GM10266 (cell line): Measurements from ENCODE around the gene DYNLT1.

Experiments
- DNase-seq: peaks from one replicate; pipeline ENCODE4 v3.0.0; 2012; ENCODE audit errors: extremely low spot score
- TF ChIP-seq, protein P1 (sequence below): IDR thresholded peaks from 2 replicates; pipeline ENCODE4 v1.5.1; 2012; ENCODE audit warnings: mild to moderate bottlenecking, low read depth; ENCODE audit not compliant: control insufficient read depth, insufficient read depth; ENCODE audit errors: missing control alignments

Gene DYNLT1

DNA sequence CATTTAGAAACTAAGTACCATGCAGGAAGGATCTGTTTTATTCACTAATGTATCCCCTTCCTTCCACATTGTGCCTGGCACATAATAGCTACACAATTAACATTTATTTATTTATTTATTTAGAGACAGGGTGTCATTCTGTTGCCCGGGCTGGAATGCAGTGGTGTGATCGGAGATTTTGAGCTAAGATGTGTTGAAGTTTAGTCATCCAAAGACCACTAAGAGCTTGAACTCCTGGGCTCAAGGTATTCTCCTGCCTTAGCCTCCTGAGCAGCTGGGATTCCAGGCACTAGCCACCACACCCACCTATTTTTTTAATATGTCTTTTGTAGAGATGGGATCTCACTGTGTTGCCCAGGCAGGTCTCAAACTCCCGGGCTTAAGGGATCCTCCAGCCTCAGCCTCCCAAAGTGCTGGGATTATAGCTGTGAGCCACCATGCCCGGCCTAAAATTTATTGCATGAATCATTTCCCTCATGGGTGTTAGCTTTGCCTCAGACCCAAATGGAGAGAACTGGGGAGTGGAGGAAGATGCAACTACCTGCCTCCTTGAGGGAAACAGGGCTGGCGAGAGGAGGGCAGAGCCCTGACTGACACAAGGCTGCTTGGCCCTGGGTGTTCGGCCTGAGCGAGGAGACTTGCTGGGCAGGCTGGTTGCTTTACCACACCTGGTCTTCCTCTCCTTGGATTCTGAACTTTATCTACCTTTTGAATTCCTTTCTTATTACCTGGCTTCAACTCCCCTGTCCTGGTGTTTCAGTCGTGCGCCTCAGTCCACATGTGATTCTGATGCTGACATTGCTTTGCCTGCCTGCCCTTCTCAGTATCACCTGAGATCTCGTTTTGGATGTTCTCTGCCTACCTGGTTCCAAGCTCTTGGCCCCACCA, 1.7 kb upstream of the DYNLT1 start:
- no peak for DNase-seq

DNA sequence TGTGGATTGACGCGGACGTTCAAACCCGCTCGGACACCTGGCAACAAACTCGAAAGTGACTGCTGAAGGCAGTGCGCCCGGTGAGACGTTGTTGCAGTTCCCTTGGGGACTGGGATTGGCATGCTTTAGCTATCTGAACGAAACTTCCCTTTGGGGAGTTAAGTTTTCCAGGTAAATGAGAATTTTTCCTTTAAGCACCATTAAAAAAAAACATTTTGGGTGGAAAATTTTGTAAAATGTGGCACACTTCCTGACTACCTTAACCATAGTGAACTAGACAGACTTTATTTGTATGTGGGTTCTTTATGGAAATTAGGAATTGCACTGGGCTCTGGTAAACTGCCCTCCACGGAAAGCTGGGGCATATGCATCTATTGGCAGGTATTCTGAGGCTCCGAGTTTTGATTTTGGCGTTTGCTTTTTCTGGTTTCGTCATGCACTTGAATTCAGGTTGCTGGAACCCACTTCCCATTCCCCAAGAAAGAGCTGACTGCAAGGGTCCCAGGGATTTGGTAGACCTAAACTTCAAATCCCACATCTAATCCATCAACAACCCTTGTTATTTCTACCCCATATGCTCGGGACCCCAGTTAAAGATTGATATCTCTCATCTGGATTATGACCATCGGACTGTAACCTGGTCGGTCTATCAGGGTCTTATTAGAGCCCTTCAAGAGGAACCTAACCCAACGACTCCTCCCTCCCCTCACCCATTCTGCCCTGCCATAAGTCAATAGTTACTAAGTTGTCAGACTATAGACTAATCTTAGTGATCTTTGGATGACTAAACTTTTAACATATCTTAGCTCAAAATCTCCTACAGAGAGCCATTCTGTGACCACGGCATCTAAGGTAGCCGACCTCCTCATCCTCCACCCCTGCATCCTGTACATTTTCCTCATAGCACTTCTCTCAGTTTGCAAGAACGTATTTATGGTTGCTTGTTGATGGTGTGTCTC, 800 bp upstream of the DYNLT1 start:
- no peak for DNase-seq

More for the DNA sequence above, 1.7 kb upstream of the DYNLT1 start:
- TF ChIP-seq, protein P1, sequence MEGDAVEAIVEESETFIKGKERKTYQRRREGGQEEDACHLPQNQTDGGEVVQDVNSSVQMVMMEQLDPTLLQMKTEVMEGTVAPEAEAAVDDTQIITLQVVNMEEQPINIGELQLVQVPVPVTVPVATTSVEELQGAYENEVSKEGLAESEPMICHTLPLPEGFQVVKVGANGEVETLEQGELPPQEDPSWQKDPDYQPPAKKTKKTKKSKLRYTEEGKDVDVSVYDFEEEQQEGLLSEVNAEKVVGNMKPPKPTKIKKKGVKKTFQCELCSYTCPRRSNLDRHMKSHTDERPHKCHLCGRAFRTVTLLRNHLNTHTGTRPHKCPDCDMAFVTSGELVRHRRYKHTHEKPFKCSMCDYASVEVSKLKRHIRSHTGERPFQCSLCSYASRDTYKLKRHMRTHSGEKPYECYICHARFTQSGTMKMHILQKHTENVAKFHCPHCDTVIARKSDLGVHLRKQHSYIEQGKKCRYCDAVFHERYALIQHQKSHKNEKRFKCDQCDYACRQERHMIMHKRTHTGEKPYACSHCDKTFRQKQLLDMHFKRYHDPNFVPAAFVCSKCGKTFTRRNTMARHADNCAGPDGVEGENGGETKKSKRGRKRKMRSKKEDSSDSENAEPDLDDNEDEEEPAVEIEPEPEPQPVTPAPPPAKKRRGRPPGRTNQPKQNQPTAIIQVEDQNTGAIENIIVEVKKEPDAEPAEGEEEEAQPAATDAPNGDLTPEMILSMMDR = no peak

DNA sequence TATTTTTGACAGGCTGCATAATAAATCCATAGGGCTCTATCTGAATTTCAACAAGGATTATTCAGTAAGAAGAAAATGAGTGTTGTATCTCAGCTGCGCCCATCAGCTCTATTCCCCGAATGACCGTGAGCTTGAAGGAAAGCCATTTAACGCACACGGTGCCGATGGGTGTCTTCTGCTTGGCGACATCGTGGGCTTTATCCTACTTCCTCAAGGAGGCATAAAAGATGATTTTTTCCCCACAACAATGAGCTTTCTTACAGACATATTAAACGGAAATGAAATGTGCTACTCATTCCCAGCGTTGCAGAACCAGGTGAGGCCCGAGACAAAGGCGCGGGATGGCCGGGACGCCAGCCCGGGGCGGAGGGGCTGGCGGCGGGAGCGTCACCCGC, 710 bp downstream of the DYNLT1 start:
- TF ChIP-seq, protein P1 = no peak
- no peak for DNase-seq

More for the DNA sequence above, 800 bp upstream of the DYNLT1 start:
- TF ChIP-seq, protein P1 = no peak

DNA sequence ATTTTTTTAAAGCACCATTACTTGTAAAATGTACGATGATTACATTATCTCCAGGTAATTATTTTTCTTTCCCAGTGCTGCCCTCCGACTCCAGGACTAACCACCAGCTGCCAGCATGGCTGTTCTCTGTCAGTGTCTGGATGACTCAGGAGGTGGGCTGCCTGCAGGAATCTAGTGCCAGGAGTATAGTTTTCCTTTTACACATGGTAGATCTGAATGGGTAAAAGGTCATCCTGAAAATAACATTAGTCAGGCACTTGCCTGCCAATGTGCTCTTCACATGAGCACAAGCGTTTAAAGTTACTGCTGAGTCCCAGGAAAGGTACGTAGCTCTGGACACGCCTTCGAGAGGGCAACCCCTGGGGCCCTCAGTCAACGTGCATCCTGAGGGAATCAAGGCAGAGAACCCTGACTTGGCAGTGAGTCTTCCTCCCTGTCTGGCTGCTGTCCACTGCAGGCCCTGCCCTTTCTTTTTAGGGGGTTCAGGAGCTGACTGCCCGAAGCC, 2.4 kb downstream of the DYNLT1 start:
- TF ChIP-seq, protein P1 = no peak
- DNase-seq = no peak

DNA sequence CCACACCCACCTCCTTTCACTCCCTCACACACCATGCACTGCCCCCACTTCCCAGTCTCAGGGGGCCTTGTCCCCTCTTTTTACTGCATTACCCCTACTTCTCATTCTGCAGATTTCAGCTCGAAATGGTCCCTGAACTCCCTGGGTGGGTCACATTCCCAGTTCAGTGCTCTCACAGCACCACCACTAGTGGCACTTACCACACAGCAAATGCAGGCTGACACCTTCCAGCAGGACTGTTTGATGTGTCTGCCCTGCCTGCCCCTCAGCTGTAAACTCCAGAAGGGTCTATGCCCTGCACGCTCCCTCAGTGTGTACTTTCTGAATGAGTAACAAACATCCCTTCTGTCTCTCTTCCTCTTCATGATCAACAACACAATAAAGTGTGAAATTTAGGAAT, 4.0 kb downstream of the DYNLT1 start:
- DNase-seq = no peak
- TF ChIP-seq, protein P1 = no peak

DNA sequence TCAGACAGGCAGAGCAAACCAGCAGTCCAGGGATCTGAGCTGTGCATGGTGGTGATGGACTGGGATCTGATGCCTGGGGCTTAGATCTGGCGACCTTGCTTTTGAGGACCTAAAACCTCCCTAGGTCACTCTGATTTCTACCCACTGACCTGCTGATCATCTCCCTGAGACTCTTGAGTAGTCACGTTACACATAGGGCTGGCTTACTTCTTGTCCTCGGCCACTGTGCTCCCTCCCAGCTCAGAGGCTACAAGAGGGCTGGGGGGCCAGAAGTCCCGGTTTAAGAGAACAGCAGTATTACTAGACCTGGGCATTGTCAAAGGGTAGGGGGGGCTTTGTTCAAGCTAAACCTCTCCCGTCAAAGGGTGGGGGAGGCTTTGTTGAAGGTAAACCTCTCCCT, 5.5 kb downstream of the DYNLT1 start:
- TF ChIP-seq, protein P1 = no peak
- no peak for DNase-seq

DNA sequence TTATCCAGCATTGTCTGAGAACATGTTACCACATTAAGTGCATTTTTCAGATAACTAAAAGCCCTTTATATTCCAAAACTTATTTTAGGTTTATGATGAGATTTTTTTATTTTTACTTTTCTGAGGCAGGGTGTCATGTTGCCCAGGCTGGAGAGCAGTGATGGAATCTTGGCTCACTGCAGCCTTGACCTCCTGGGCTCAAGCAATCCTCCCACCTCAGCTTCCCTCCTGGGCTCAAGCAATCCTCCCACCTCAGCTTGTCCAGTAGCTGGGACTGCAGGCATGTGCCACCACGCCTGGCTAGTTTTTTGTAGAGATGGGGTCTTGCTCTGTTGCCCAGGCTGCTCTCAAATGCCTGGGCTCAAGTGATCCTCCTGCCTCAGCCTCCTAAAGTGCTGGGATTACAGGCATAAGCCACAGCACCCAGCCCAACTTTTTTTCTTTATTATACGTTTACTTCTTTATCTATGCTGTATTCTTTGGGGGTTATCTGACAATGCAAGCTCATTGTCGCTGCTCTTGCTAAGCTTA, 6.2 kb downstream of the DYNLT1 start:
- no peak for DNase-seq
- TF ChIP-seq, protein P1 = no peak
